ENCODE data around the gene EBP. TPM values are rescaled to one million over a fixed set of nuclear protein-coding genes. Genes with fewer than 3 reads are reported as not detected.

Gene EBP
- polyA plus RNA-seq, 1 donor from 2014 or later: 134 TPM

- no peaks in the 10 kb centered on the region for H4K20me1 ChIP-seq (ENCODE audit: insufficient read depth)
Measured at GRCh38 chrX:48505481-48505880, 16.1 kb upstream of the EBP start.

GRCh38 chrX:48507246-48507645, 14.4 kb upstream of the EBP start:
- no peak overlapping the region for H3K9ac ChIP-seq (ENCODE audit: low read length)
- H3F3A ChIP-seq (ENCODE audit: insufficient read depth, low read length, poor library complexity, severe bottlenecking): no peaks in the 10 kb centered on the region
- no peaks in the 10 kb centered on the region for H3K9me2 ChIP-seq (ENCODE audit: insufficient read depth, low read length)
- H3K4me3 ChIP-seq (ENCODE audit: low read length): no peak overlapping the region
- no peaks in the 10 kb centered on the region for H3K9me3 ChIP-seq (ENCODE audit: low read length)
- no peaks in the 10 kb centered on the region for H3K27me3 ChIP-seq (ENCODE audit: insufficient read depth, low read depth, low read length)
- no peak overlapping the region for H3K4me2 ChIP-seq (ENCODE audit: low read length)
- no peaks in the 10 kb centered on the region for H4K20me1 ChIP-seq (ENCODE audit: insufficient read depth)
- no peaks in the 10 kb centered on the region for H3K79me2 ChIP-seq (replicated peaks; ENCODE audit: insufficient read depth, low read length)
- H3K27ac ChIP-seq (ENCODE audit: low read length): no peak overlapping the region
- no peak for TF ChIP-seq MXI1 (conservative IDR thresholded peaks at IDR 0.05; ENCODE audit: poor library complexity, severe bottlenecking)
- no peak for TF ChIP-seq EP300 (conservative IDR thresholded peaks at IDR 0.05; ENCODE audit: poor library complexity, severe bottlenecking)
- no peak overlapping the region for H2AFZ ChIP-seq (ENCODE audit: low read depth, low read length)
- no peaks in the 10 kb centered on the region for H3K36me3 ChIP-seq (ENCODE audit: insufficient read depth, low read length)

More at GRCh38 chrX:48505481-48505880, 16.1 kb upstream of the EBP start:
- Histone ChIP-seq H3K9me3 (ENCODE audit: low read length) (no peaks in the 10 kb centered on the region), H3K4me2 (ENCODE audit: low read length) (no peak overlapping the region), H3K79me2 (replicated peaks; ENCODE audit: insufficient read depth, low read length) (no peaks in the 10 kb centered on the region), H3K9ac (ENCODE audit: low read length) (no peak overlapping the region), H3K36me3 (ENCODE audit: insufficient read depth, low read length) (no peaks in the 10 kb centered on the region), H2AFZ (ENCODE audit: low read depth, low read length) (no peak overlapping the region), H3K4me3 (ENCODE audit: low read length) (no peak overlapping the region), H3K27me3 (ENCODE audit: insufficient read depth, low read depth, low read length) (no peaks in the 10 kb centered on the region), H3K9me2 (ENCODE audit: insufficient read depth, low read length) (no peaks in the 10 kb centered on the region), H3F3A (ENCODE audit: insufficient read depth, low read length, poor library complexity, severe bottlenecking) (no peaks in the 10 kb centered on the region), H3K27ac (ENCODE audit: low read length) (no peak overlapping the region)
- no peak for TF ChIP-seq EP300 (conservative IDR thresholded peaks at IDR 0.05; ENCODE audit: poor library complexity, severe bottlenecking)
- no peak for TF ChIP-seq MXI1 (conservative IDR thresholded peaks at IDR 0.05; ENCODE audit: poor library complexity, severe bottlenecking)
- TF ChIP-seq EZH2 (IDR thresholded peaks at IDR 0.05; ENCODE audit: borderline replicate concordance, insufficient read depth, low read length, poor library complexity, severe bottlenecking): no peak
- TF ChIP-seq POLR2AphosphoS5 (IDR thresholded peaks at IDR 0.05): no peak
- TF ChIP-seq CTCF (IDR thresholded peaks at IDR 0.05; ENCODE audit: poor library complexity, severe bottlenecking): no peak
- TF ChIP-seq RAD21 (conservative IDR thresholded peaks at IDR 0.05): no peak
- TF ChIP-seq TAF1 (IDR thresholded peaks at IDR 0.05; ENCODE audit: low read depth): no peak
- no peak for TF ChIP-seq SMC3 (conservative IDR thresholded peaks at IDR 0.05; ENCODE audit: poor library complexity)
- TF ChIP-seq REST (IDR thresholded peaks at IDR 0.05; ENCODE audit: borderline replicate concordance): no peak
